HCT116 (cell line): ENCODE measurements around the gene CIT. TPM values are rescaled to one million over a fixed set of nuclear protein-coding genes. Genes with fewer than 3 reads are reported as not detected.
A peak's percentile ranks its signal among the peaks of the same experiment; 100 is the strongest.

ENCODE experiments used
- ATAC-seq: fragments of 200-7000 bp; cut with Tn5 transposase; 2 replicates; pipeline ENCODE4 v1.9.1; 2020; ENCODE audit warnings: mild to moderate bottlenecking, moderate library complexity
- BruUV-seq: library from RNA; stranded (reverse); fragments of 400-500 nt; replicated peaks from 2 replicates; lab custom pipeline; 2021; lab: Mats Ljungman, UMichigan
- CTCF ChIA-PET: fragments of 300-600 bp; sonication (Branson Sonifier 250); formaldehyde crosslinking; loops from one replicate; lab custom pipeline; 2021; ENCODE audit warnings: antibody characterized with exemption; lab: Charles Lee
- POLR2A ChIA-PET: fragments of 300-600, 350-600 bp; sonication (Branson Sonifier 250); formaldehyde crosslinking; loops from one replicate; lab custom pipeline; 2021; ENCODE audit warnings: antibody characterized with exemption; lab: Charles Lee
- RAD21 ChIA-PET, 2 experiments: fragments of 300-600 bp; sonication (Branson Sonifier 250); formaldehyde crosslinking; loops; one replicate each; lab custom pipeline; 2023; ENCODE audit warnings: low total read pairs in 2 of 2; ENCODE audit not compliant: uncharacterized antibody in 2 of 2, unreplicated experiment in 2 of 2, low non-redundant PET in 1 of 2; lab: Charles Lee
- DNase-seq: peaks from one replicate; pipeline ENCODE4 v3.0.0-alpha.2; 2010; ENCODE audit warnings: low read depth, low spot score
- H2AFZ ChIP-seq: fragments of 200-600 bp; shearing (Covaris generic), sonication (generic); 2 replicates; pipeline ENCODE4 v1.6.1; 2017; ENCODE audit warnings: low read depth, mixed run types, mixed read lengths, antibody characterized with exemption, low read length; ENCODE audit not compliant: poor library complexity, severe bottlenecking
- H3K27ac ChIP-seq: 2 replicates; pipeline ENCODE4 v1.5.1; 2012; ENCODE audit warnings: low read depth, low read length
- H3K27me3 ChIP-seq: fragments of 200-600 bp; sonication (generic); 2 replicates; pipeline ENCODE4 v1.6.1; 2016; ENCODE audit warnings: mixed run types, low read length, mixed read lengths; ENCODE audit not compliant: insufficient read depth
- H3K36me3 ChIP-seq, 2 experiments: fragments of 200-500 bp in 1 of 2; fragments of 200-600 bp in 1 of 2; sonication (Bioruptor generic) in 1 of 2; sonication (generic) in 1 of 2; 2 replicates each; pipeline versions ENCODE4 v1.5.1 to v1.6.1; 2014 to 2016; ENCODE audit warnings: low read length in 2 of 2, inconsistent platforms in 1 of 2, mixed read lengths in 1 of 2, mixed run types in 1 of 2; ENCODE audit not compliant: insufficient read depth in 2 of 2, control insufficient read depth in 1 of 2
- H3K4me1 ChIP-seq, 2 experiments: fragments of 200-600 bp in 1 of 2; sonication (generic) in 1 of 2; 2 replicates each; pipeline versions ENCODE4 v1.5.1 to v1.6.1; 2012 to 2017; ENCODE audit warnings: low read length in 2 of 2, inconsistent platforms in 1 of 2, mild to moderate bottlenecking in 1 of 2, mixed read lengths in 1 of 2, mixed run types in 1 of 2, moderate library complexity in 1 of 2; ENCODE audit not compliant: insufficient read depth in 2 of 2, control insufficient read depth in 1 of 2
- H3K4me2 ChIP-seq: fragments of 200-600 bp; sonication (generic); 2 replicates; pipeline ENCODE4 v1.6.1; 2017; ENCODE audit warnings: mixed run types, low read length, mixed read lengths
- H3K4me3 ChIP-seq, 2 experiments: fragments of 200-600 bp in 1 of 2; sonication (generic) in 1 of 2; replicated peaks in 1 of 2; 2 replicates each; pipeline ENCODE4 v1.5.1; 2011 to 2016; ENCODE audit warnings: low read length in 2 of 2, control low read depth in 1 of 2, low read depth in 1 of 2, mild to moderate bottlenecking in 1 of 2, mixed read lengths in 1 of 2, mixed run types in 1 of 2
- H3K79me2 ChIP-seq: fragments of 200-600 bp; sonication (generic); 2 replicates; pipeline ENCODE4 v1.6.1; 2017; ENCODE audit warnings: mild to moderate bottlenecking, mixed run types, low read length, moderate library complexity, mixed read lengths; ENCODE audit not compliant: insufficient read depth
- H3K9ac ChIP-seq: fragments of 200-600 bp; sonication (generic); 2 replicates; pipeline ENCODE4 v1.6.1; 2016; ENCODE audit warnings: low read length, mixed read lengths
- H3K9me2 ChIP-seq: fragments of 200-600 bp; sonication (generic), shearing (Covaris generic); 2 replicates; pipeline ENCODE4 v1.6.1; 2017; ENCODE audit warnings: mixed run types, mild to moderate bottlenecking, moderate library complexity; ENCODE audit not compliant: insufficient read depth
- H3K9me3 ChIP-seq, 2 experiments: fragments of 200-500 bp in 1 of 2; fragments of 200-600 bp in 1 of 2; sonication (Bioruptor generic) in 1 of 2; sonication (generic) in 1 of 2; 2 replicates each; pipeline ENCODE4 v1.6.1; 2014 to 2017; ENCODE audit warnings: low read length in 2 of 2, mixed read lengths in 2 of 2, inconsistent platforms in 1 of 2, low read depth in 1 of 2, mild to moderate bottlenecking in 1 of 2, mixed run types in 1 of 2, moderate library complexity in 1 of 2; ENCODE audit not compliant: control insufficient read depth in 1 of 2, insufficient read depth in 1 of 2
- H4K20me1 ChIP-seq: fragments of 200-600 bp; sonication (generic), shearing (Covaris generic); 2 replicates; pipeline ENCODE4 v1.6.1; 2017; ENCODE audit warnings: mixed run types, mild to moderate bottlenecking, moderate library complexity; ENCODE audit not compliant: insufficient read depth
- EZH2 ChIP-seq: fragments of 200-600 bp; sonication (generic); IDR thresholded peaks from 2 replicates; pipeline ENCODE4 v1.6.1; 2017; ENCODE audit warnings: antibody characterized with exemption, mixed run types
- MAX ChIP-seq: IDR thresholded peaks from 2 replicates; pipeline ENCODE4 v1.6.1; 2012
- POLR2A ChIP-seq: IDR thresholded peaks from 2 replicates; pipeline ENCODE4 v1.7.0; 2011; ENCODE audit warnings: borderline replicate concordance; ENCODE audit not compliant: insufficient read depth, insufficient read length; ENCODE audit errors: extremely low read depth
- POLR2AphosphoS5 ChIP-seq: IDR thresholded peaks from 2 replicates; pipeline ENCODE4 v1.6.1; 2011; ENCODE audit warnings: mild to moderate bottlenecking, low read depth, low read length, moderate library complexity
- SP1 ChIP-seq: IDR thresholded peaks from 2 replicates; pipeline ENCODE4 v1.6.1; 2012; ENCODE audit warnings: low read depth
- SRF ChIP-seq: IDR thresholded peaks from 2 replicates; pipeline ENCODE4 v1.6.1; 2012; ENCODE audit warnings: low read depth
- intact Hi-C: fragments of 100-400 bp; cut with micrococcal nuclease; formaldehyde crosslinking; loops from 2 replicates; pipeline ENCODE4 v1.10.0; 2022
- total RNA-seq: library from RNA; stranded (reverse); gene quantifications from one replicate; pipeline ENCODE4 v1.2.1, GENCODE V29; 2021; ENCODE audit not compliant: unreplicated experiment

Gene CIT
- total RNA-seq, 1 experiment from 2014 or later, result 54.2 TPM

DNA sequence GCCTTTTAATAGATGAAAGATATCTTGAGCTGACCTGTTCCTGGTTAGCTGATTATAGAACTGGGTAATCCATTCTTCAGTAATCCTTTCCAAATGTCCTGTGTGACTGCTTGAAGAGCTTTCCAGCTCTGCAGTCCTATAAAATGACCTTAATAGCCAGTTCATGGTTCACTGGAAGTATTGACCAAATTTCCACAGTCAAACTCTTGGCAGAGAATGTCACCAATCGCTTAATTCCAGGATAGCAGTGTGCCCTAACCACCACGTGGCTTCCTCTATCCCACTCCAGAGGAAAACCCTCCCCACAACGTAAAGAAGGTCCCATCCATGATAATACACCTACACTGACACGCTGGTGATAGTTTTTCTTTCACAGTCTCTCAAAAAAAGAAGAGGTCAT, 191.7 kb downstream of the CIT start:
- Histone ChIP-seq H3K9me2 (no peaks in the 10 kb centered on the region), H3K4me1 (no peaks in the 10 kb centered on the region), H3K4me2 (no peak overlapping the region), H2AFZ (no peak overlapping the region), H3K9ac (no peak overlapping the region), H3K36me3 (peaks cover 7 to 24% of the 10 kb centered on the region in 2 experiments; a peak in 3 of 4 replicates), H4K20me1 (no peaks in the 10 kb centered on the region), H3K9me3 (no peaks in the 10 kb centered on the region), H3K4me3 (no peak overlapping the region), H3K27me3 (no peaks in the 10 kb centered on the region), H3K27ac (no peak overlapping the region), H3K79me2 (no peaks in the 10 kb centered on the region)
- POLR2A ChIA-PET, result no interaction called here
- intact Hi-C loops, result no loop called here
- ATAC-seq (no peak), DNase-seq (no peak)
- TF ChIP-seq SRF, result no peak
- no peak for TF ChIP-seq MAX
- TF ChIP-seq POLR2A, result no peak
- TF ChIP-seq SP1, result no peak
- RAD21 ChIA-PET, result no interaction called here
- no TSS peak for BruUV-seq
- CTCF ChIA-PET, result interaction anchor here (1.9 kb wide), 1 partner anchor 10 kb away, joined by 6 read pairs; no protein-coding TSS in a partner anchor

DNA sequence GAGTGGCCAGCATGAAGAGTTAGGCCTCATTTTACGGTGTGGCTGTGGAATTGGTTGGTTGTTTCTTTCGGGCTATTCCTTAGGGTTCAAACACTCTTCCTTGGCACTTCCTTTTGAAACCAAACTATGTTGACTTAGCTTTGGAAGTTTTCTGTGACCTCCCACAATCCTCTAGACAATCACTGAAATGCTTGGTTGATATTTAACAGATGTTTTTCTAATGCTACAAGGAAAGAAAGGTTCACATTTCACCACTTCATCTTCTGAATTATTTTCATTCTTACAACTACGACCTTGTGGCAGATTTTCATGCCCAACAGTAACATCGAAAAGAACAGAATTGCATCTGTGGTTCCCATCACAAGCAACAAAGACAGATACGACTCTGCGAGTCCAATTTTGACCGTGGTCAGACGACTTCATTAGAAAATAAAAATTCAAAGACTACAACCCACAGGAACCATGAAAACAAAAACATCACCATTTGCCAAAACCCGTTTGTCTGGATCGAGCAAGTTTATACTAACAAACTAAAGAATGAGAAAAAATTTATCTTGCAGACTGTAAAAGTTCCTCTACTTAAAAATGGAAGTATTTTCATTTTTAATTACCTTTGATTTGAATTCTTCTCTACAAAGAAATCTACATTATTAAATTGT, 192.3 kb downstream of the CIT start:
- intact Hi-C loops, result no loop called here
- H3K9ac ChIP-seq, result no peak overlapping the region
- no peaks in the 10 kb centered on the region for H3K79me2 ChIP-seq
- no peak overlapping the region for H2AFZ ChIP-seq
- BruUV-seq, result no TSS peak
- no peaks in the 10 kb centered on the region for H3K27me3 ChIP-seq
- H3K4me1 ChIP-seq, result no peaks in the 10 kb centered on the region
- ATAC-seq, result no peak
- ChIA-PET RAD21 (no interaction called here), CTCF (no interaction called here)
- H3K4me2 ChIP-seq, result no peak overlapping the region
- H3K4me3 ChIP-seq, result no peak overlapping the region
- H3K36me3 ChIP-seq, result peaks cover 7 to 24% of the 10 kb centered on the region in 2 experiments
- no peak for DNase-seq
- TF ChIP-seq EZH2 (no peak), POLR2AphosphoS5 (0 out of 2 replicates have a peak, but pooled peaks have one; percentile 8)
- TF ChIP-seq, all 23 proteins: peak for 1
- Histone ChIP-seq H3K9me3 (no peaks in the 10 kb centered on the region), H3K27ac (no peak overlapping the region), H4K20me1 (no peaks in the 10 kb centered on the region), H3K9me2 (no peaks in the 10 kb centered on the region)
- POLR2A ChIA-PET, result no interaction called here
